HG02884 (cell line): ENCODE data around the gene DRAM2.
"Not testable (repeated sequence)": the region's sequence is repeated elsewhere in the genome, so short reads cannot be mapped to it uniquely, and the experiment has no call there.

Source experiments
- ATAC-seq: cut with Tn5 transposase; IDR thresholded peaks from one replicate; pipeline ENCODE4 v1.9.1; 2021; ENCODE audit warnings: mild to moderate bottlenecking, moderate library complexity; ENCODE audit not compliant: unreplicated experiment

DRAM2 gene

GRCh38 chr1:111145542-111145941 is 5.6 kb upstream of the DRAM2 start:
- no peak for ATAC-seq

- ATAC-seq: no peak
These were observed 2.6 kb upstream of the DRAM2 start for GRCh38 chr1:111142356-111142975.

GRCh38 chr1:111141245-111142220 is 1.6 kb upstream of the DRAM2 start:
- ATAC-seq: no peak

GRCh38 chr1:111140680-111140967 is 731 bp upstream of the DRAM2 start:
- peak; percentile 17 for ATAC-seq

DNA sequence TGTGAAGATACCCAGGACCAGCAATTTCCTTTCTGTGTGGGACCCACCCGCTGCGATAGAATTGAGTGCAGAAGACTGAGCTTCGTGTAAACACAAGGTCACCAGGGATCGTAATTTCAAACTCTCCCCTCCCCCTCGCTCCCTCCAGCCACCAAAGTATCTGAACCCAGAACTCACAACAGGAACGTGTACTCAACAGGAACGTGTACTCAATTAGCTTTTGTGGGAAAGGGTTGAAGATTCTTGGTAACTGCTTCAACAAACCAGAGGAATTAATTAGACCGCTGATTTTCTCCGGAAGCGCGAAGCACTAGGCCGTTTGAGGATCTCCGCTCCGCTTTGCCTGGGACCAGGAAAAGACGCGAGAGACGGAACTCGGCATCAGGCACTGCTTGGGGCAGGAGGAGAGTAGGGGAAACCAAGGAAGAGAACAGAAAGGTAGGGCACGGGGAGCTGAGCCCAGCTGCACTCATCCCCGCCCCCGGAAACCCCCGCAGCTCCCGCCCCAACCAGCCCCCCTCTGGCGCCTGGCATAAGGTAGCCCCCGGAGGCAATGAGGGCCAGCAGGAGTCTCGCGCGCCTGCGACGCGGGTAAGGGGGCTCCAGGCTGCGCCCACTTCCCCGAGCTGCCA is 453 bp downstream of the DRAM2 start:
- ATAC-seq: peak; percentile 23

DNA sequence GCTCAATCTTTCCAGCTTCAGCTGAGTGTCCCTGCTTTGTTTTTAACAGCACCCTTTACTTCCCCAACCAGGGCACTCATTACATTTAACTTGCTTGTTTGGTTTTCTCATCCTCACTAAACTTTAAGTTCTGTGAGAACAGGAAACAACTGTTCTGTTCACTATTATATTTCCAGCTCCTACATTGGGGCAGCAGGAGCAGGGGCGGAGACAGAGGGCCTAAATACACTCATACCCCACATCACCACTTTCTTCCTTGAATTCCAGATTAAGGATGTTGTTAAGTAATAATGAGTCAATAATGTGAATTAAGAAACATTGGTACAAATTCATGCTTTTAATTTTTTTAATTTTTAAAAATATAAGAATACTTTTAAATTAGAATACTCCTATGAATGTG is 6.0 kb downstream of the DRAM2 start:
- ATAC-seq: no peak

- no peak for ATAC-seq
These were observed 8.2 kb downstream of the DRAM2 start for GRCh38 chr1:111131693-111132092.

- no peak for ATAC-seq
These were observed 10.5 kb downstream of the DRAM2 start for GRCh38 chr1:111129376-111129775.

- peak; percentile 87 for ATAC-seq
These were observed 11.8 kb downstream of the DRAM2 start for GRCh38 chr1:111127923-111128643.

- ATAC-seq: no peak
These were observed 13.5 kb downstream of the DRAM2 start for GRCh38 chr1:111126354-111126753.

- ATAC-seq: no peak
These were observed 23.4 kb downstream of the DRAM2 start for GRCh38 chr1:111116496-111116895.

DNA sequence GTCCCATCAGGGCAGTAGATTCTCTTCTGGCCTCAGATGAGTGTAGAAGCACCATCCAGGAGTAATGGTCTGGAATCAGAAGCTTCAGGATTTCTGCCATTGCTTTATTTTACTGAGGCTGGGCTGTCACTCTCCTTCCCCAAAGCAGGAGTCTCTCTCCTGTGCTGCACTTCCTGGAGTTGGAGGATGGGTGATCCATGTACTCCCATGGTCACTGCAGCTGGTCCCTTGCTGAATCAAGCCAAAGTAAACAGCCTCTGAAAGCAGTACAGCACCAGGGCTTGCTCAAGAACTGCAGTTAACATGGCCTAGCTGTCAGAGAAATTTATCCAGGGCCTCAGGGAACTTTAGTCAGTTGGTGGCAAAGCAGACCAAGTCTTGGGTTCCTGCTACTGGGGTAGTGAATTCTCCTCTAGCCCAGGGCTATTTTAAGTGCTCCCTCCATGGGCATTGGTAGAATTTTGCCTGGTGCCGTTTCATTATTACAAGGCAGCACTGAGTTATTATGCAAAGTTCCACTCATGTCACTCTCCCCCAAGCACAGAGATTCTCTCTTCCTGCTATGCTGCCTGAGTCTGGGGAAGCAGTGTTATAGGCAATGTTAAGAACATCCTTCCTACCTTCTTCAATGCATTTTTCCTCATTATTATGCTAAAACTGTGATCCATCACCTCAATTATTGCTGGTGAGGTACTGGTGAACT is 29.5 kb downstream of the DRAM2 start:
- ATAC-seq: no peak

- no peak for ATAC-seq
These were observed 34.9 kb downstream of the DRAM2 start for GRCh38 chr1:111104981-111105380.

GRCh38 chr1:111101854-111102642 is 37.8 kb downstream of the DRAM2 start:
- no peak for ATAC-seq

- no peak for ATAC-seq
These were observed 40.6 kb downstream of the DRAM2 start for GRCh38 chr1:111099289-111099688.

DNA sequence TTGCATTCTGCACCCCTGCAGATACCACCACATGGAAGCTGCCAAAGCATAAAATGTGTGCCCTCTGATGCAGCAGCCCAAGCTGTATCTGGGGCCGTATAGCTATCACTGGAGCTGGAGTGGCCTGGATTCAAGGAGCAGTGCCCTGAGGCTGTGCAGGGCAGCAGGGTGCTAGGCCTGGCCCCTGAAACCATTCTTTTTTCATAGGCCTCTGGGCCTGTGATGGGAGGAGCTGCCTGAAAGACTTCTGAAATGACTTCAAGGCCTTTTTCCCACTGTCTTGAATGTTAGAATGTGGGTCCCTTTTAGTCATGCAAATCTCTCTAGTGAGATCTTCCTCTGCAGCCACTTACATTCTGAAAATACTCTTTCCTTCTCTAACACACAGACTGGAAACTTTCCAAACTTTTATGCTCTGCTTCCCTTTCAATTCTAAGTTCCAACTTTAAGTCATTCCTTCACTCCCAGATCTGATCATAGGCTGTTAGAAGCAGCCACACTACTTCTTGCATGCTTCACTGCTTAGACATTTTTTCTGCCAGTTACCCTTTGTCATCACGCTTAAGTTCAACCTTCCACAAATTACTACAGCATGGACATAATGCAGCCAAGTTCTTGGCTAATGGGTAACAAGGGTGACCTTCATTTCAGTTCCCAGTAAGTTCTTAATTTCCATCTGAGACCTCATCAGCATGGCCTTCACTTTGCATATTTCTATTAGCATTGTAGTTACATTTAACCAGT is 42.4 kb downstream of the DRAM2 start:
- ATAC-seq: no peak

- not testable (repeated sequence) for ATAC-seq
These were observed 44.5 kb downstream of the DRAM2 start for GRCh38 chr1:111095421-111095820.

DNA sequence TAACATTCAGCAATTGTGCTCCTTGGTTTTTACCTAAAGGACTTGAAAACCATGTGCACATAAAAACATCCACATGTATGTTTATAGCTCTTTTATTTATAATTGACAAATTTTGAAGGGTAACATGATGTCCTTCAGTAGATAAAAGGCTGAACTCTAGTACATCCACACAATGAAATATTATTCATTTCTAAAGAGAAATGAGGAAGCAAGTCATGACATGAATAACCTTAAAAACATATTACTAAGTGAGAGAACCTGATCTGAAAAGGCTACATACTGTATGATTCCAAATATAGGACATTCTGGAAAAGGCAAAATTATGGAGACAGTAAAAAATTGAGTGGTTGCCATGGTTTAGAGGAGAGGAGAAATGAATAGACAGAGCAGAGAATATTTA is 50.3 kb downstream of the DRAM2 start:
- no peak for ATAC-seq

- ATAC-seq: no peak
These were observed 54.2 kb downstream of the DRAM2 start for GRCh38 chr1:111085676-111086075.
